ENCODE measurements around the gene R3HDML.

R3HDML gene

DNA sequence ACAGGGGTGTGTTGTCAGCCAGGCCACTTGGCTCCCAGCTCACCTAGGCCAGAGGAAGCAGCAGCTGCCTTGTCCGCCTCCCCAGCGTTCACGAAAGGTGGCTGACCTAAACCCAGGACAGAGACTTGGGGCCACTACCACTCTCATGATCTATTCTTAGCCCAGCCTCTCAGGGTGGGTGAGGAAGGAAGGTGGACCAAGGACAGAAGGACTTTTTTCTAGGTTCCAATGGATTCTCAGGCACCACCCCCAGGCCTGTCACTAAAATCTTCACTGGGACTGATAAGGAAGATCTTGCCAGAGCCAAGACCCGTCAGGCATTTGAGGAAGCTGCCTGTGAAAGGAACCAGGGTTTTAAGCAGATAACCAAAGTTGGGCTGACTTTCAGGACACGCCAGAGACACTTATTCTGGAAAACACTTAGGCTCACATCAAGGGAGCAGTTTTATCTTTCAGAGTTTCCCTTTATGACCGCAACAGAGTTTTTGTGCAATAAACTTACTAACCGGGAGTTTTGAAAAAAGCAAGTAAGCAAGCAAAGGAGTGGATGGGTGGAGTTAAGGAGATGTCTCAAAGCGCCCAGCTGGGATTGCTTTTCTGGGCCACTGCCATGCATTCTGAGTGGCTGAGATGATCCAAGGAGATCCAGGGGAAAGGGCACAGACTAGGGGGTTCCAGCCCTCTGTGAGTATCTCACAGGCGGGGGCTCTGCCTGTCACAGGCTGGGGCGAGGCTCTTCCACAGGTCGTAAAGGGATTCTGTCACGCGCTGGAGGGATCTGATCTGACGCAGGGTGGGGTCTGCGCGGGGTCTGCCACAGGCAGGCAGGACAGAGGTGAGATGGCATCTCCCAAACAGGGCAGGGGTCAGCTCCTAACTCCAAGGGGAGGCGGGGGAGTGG, 26.8 kb upstream of the R3HDML start:
- no peak overlapping the region for H3K18ac ChIP-seq (ENCODE audit: low read length)
- H2AK5ac ChIP-seq (ENCODE audit: low read depth, low read length) = peak overlapping the region; percentile 95
- WGBS, 2 donors (ENCODE audit: extremely low coverage in 2 of 2, insufficient read length in 2 of 2, insufficient replicate concordance in 1 of 2) = no CpG with 5 or more reads among the region's 17 CpGs
- DNase-seq (ENCODE audit: low spot score) = no peak
- H4K91ac ChIP-seq (ENCODE audit: low read depth, low read length, poor library complexity) = no peak overlapping the region
- H2BK120ac ChIP-seq (ENCODE audit: low read depth, low read length) = peak overlapping the region; percentile 81
- no peak overlapping the region for H2BK15ac ChIP-seq (ENCODE audit: low read length)
- H3K9me3 ChIP-seq (replicated peaks in 1 of 2; ENCODE audit: control insufficient read depth in 2 of 2, insufficient read depth in 1 of 2, low read depth in 1 of 2, low read length in 2 of 2) = no peaks in the 10 kb centered on the region
- peaks cover 0 to 7% (median 5%) of the 10 kb centered on the region in 3 experiments for H3K27me3 ChIP-seq (ENCODE audit: control insufficient read depth in 3 of 3, insufficient read depth in 3 of 3, low read depth in 1 of 3, low read length in 3 of 3)
- no peak overlapping the region for H4K8ac ChIP-seq (ENCODE audit: low read depth, low read length)
- H3K4me2 ChIP-seq (ENCODE audit: insufficient read depth, low read length, poor library complexity, severe bottlenecking) = peak overlapping the region; percentile 99
- peak overlapping the region; percentile 97 for H3K9ac ChIP-seq (ENCODE audit: low read depth, low read length, poor library complexity)
- H3K4me1 ChIP-seq (ENCODE audit: control insufficient read depth in 2 of 2, insufficient read depth in 1 of 2, low read depth in 1 of 2, low read length in 2 of 2) = peaks cover 4 to 7% of the 10 kb centered on the region in 2 donors
- peak overlapping the region; percentile 97 for H2AFZ ChIP-seq (ENCODE audit: low read length)
- peak overlapping the region; percentile 100 for H3K14ac ChIP-seq (ENCODE audit: low read length)
- no peaks in the 10 kb centered on the region for H3K36me3 ChIP-seq (replicated peaks in 1 of 2; ENCODE audit: control insufficient read depth in 2 of 2, insufficient read depth in 2 of 2, low read length in 2 of 2)
- peak overlapping the region; percentile 99 for H3K23ac ChIP-seq (ENCODE audit: low read depth, low read length, poor library complexity)
- peaks cover 6% of the 10 kb centered on the region for H3K79me1 ChIP-seq (ENCODE audit: low read depth, low read length)
- H3K4ac ChIP-seq (ENCODE audit: low read length) = peak overlapping the region; percentile 53
- H3K4me3 ChIP-seq (ENCODE audit: low read length in 2 of 2) = peak overlapping the region; percentile 75 to 91
- peak overlapping the region; percentile 75 for H2BK5ac ChIP-seq (ENCODE audit: low read length)
- no peak overlapping the region for H3K27ac ChIP-seq (replicated peaks; ENCODE audit: low read length)
- H2BK12ac ChIP-seq (ENCODE audit: low read length) = no peak overlapping the region

DNA sequence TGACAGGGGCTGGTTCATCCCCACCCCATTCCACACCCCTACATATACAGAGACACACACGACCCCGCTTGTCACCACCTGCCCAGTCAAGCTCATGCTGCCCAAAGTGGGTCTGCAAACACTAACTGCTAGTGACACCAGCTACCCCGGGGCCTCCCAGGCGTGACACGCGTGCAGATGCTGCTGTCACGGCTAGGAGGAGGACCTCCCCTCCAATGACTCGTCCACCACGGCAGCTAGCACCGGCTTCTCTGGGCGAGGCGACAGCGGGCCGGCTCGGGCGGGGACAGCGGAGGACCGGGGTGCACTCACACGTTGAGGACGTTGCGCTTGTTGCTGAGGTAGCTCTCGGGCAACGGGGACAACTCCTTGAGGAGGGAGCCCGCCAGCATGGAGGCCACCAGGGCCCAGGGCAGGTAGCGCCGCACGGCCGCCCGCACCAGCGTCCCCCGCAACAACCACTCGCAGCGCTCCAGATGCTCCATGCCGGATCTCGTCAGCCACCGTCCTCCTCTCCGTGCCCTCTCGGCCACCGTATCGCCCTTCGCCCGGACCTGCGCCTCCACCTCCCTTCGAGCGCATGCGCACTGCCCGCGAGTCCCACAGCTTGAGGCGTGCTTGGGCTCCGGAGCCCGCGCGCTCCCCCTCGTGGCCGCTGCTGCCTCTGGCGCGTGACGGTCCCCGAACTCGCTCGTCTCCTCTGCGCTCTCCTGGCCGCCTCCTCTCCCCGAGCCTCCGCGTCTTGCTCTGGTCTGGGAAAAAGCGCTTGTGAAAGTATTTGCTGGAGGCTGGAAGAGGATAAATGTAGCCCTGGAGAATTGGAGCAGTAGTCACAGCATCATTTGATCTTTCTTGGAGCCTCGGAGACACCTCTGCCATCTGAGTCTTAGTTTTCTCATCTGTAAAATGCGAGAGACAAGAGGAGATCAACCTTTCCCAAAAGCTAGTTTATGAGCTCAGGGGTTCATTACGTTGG, 25.9 kb upstream of the R3HDML start, which contains the start of gene FITM2:
FITM2 (minus strand) TSS at position 539 of the 976 bp plus-strand sequence; CDS start at position 485, 54 bp downstream.
- WGBS, 2 donors (ENCODE audit: extremely low coverage in 2 of 2, insufficient read length in 2 of 2, insufficient replicate concordance in 1 of 2) = no CpG with 5 or more reads among the region's 70 CpGs
- H3K14ac ChIP-seq (ENCODE audit: low read length) = peak within 1 kb of the TSS; percentile 100
- peak within 1 kb of the TSS; percentile 99 for H3K4me2 ChIP-seq (ENCODE audit: insufficient read depth, low read length, poor library complexity, severe bottlenecking)
- H3K4ac ChIP-seq (ENCODE audit: low read length) = peak within 1 kb of the TSS; percentile 53
- peak within 1 kb of the TSS; percentile 99 for H3K18ac ChIP-seq (ENCODE audit: low read length)
- H2BK5ac ChIP-seq (ENCODE audit: low read length) = peak within 1 kb of the TSS; percentile 75
- DNase-seq (ENCODE audit: low spot score) = peak; percentile 97
- H3K79me1 ChIP-seq (ENCODE audit: low read depth, low read length) = peaks cover 6% of the 10 kb centered on the region
- no peak within 1 kb of the TSS for H4K91ac ChIP-seq (ENCODE audit: low read depth, low read length, poor library complexity)
- H3K27ac ChIP-seq (replicated peaks; ENCODE audit: low read length) = no peak within 1 kb of the TSS
- no peak within 1 kb of the TSS for H2BK12ac ChIP-seq (ENCODE audit: low read length)
- H3K9me3 ChIP-seq (replicated peaks in 1 of 2; ENCODE audit: control insufficient read depth in 2 of 2, insufficient read depth in 1 of 2, low read depth in 1 of 2, low read length in 2 of 2) = no peaks in the 10 kb centered on the region
- peaks cover 4 to 7% of the 10 kb centered on the region in 2 donors for H3K4me1 ChIP-seq (ENCODE audit: control insufficient read depth in 2 of 2, insufficient read depth in 1 of 2, low read depth in 1 of 2, low read length in 2 of 2)
- H2AK5ac ChIP-seq (ENCODE audit: low read depth, low read length) = peak within 1 kb of the TSS; percentile 95
- H2BK15ac ChIP-seq (ENCODE audit: low read length) = peak within 1 kb of the TSS; percentile 81
- H3K27me3 ChIP-seq (ENCODE audit: control insufficient read depth in 3 of 3, insufficient read depth in 3 of 3, low read depth in 1 of 3, low read length in 3 of 3) = peaks cover 0 to 7% (median 5%) of the 10 kb centered on the region in 3 experiments
- no peak within 1 kb of the TSS for H4K8ac ChIP-seq (ENCODE audit: low read depth, low read length)
- peak within 1 kb of the TSS; percentile 81 for H2BK120ac ChIP-seq (ENCODE audit: low read depth, low read length)
- H3K23ac ChIP-seq (ENCODE audit: low read depth, low read length, poor library complexity) = peak within 1 kb of the TSS; percentile 99
- H3K9ac ChIP-seq (ENCODE audit: low read depth, low read length, poor library complexity) = peak within 1 kb of the TSS; percentile 97
- H2AFZ ChIP-seq (ENCODE audit: low read length) = peak within 1 kb of the TSS; percentile 97
- H3K4me3 ChIP-seq (ENCODE audit: low read length in 2 of 2) = peak within 1 kb of the TSS; percentile 75 to 91
- no peaks in the 10 kb centered on the region for H3K36me3 ChIP-seq (replicated peaks in 1 of 2; ENCODE audit: control insufficient read depth in 2 of 2, insufficient read depth in 2 of 2, low read length in 2 of 2)

DNA sequence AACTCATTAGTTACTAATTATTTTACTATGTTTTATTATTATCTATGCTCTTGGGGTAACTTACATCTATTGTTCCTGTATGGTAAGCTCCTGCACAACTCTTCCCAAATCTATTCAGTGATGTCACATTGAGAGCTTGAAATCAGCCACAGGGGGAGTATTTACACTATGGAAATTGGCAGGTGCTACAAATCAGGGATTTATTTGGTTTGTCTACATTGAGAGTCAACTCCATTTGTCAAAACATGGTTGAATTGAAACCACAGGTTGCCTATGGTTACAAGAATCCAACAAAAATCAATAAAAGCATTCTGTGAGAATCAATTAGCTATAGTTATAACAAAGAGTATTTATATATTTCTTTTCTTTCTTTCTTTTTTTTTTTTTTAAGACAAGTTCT, 22.0 kb upstream of the R3HDML start:
- Histone ChIP-seq H3K36me3 (replicated peaks in 1 of 2; ENCODE audit: control insufficient read depth in 2 of 2, insufficient read depth in 2 of 2, low read length in 2 of 2) (no peaks in the 10 kb centered on the region), H2AFZ (ENCODE audit: low read length) (no peak overlapping the region), H3K4ac (ENCODE audit: low read length) (no peak overlapping the region), H2BK15ac (ENCODE audit: low read length) (no peak overlapping the region), H2BK12ac (ENCODE audit: low read length) (no peak overlapping the region), H3K27me3 (ENCODE audit: control insufficient read depth in 3 of 3, insufficient read depth in 3 of 3, low read depth in 1 of 3, low read length in 3 of 3) (peaks cover 0 to 7% (median 5%) of the 10 kb centered on the region in 3 experiments), H2BK5ac (ENCODE audit: low read length) (no peak overlapping the region), H2BK120ac (ENCODE audit: low read depth, low read length) (no peak overlapping the region), H4K8ac (ENCODE audit: low read depth, low read length) (no peak overlapping the region), H3K4me3 (ENCODE audit: low read length in 2 of 2) (no peak overlapping the region), H3K14ac (ENCODE audit: low read length) (no peak overlapping the region), H3K4me1 (ENCODE audit: control insufficient read depth in 2 of 2, insufficient read depth in 1 of 2, low read depth in 1 of 2, low read length in 2 of 2) (peaks cover 4 to 7% of the 10 kb centered on the region in 2 donors), H4K91ac (ENCODE audit: low read depth, low read length, poor library complexity) (no peak overlapping the region), H3K9me3 (replicated peaks in 1 of 2; ENCODE audit: control insufficient read depth in 2 of 2, insufficient read depth in 1 of 2, low read depth in 1 of 2, low read length in 2 of 2) (no peaks in the 10 kb centered on the region), H3K27ac (replicated peaks; ENCODE audit: low read length) (no peak overlapping the region), H3K79me1 (ENCODE audit: low read depth, low read length) (peaks cover 6% of the 10 kb centered on the region), H3K18ac (ENCODE audit: low read length) (no peak overlapping the region), H3K9ac (ENCODE audit: low read depth, low read length, poor library complexity) (no peak overlapping the region), H3K4me2 (ENCODE audit: insufficient read depth, low read length, poor library complexity, severe bottlenecking) (no peak overlapping the region), H2AK5ac (ENCODE audit: low read depth, low read length) (no peak overlapping the region), H3K23ac (ENCODE audit: low read depth, low read length, poor library complexity) (no peak overlapping the region)
- no peak for DNase-seq (ENCODE audit: low spot score)

All from neuronal stem cell (in vitro differentiated cells).